Osteoblast (primary cell): ENCODE results near the gene TREM1. TPM values are rescaled to one million over a fixed set of nuclear protein-coding genes. Genes with fewer than 3 reads are reported as not detected.

Experiments
- DNase-seq: peaks from one replicate; pipeline ENCODE4 v3.0.0; 2011; ENCODE audit warnings: low spot score, mixed read lengths; ENCODE audit not compliant: insufficient read length; ENCODE audit errors: missing footprints
- H2AFZ ChIP-seq: 2 replicates; pipeline ENCODE4 v1.6.0; 2011; ENCODE audit warnings: mild to moderate bottlenecking, low read length
- H3K27ac ChIP-seq: 2 replicates; pipeline ENCODE4 v1.5.1; 2011; ENCODE audit warnings: mild to moderate bottlenecking, low read depth, low read length, moderate library complexity
- H3K27me3 ChIP-seq: 2 replicates; pipeline ENCODE4 v1.6.0; 2012; ENCODE audit warnings: mild to moderate bottlenecking, control low read depth, inconsistent platforms, low read length, moderate library complexity; ENCODE audit not compliant: insufficient read depth
- H3K36me3 ChIP-seq: 2 replicates; pipeline ENCODE4 v1.5.1; 2011; ENCODE audit warnings: mild to moderate bottlenecking, low read length, control low read depth, moderate library complexity; ENCODE audit not compliant: insufficient read depth
- H3K4me1 ChIP-seq: 2 replicates; pipeline ENCODE4 v1.5.1; 2011; ENCODE audit warnings: mild to moderate bottlenecking, low read length, control low read depth, moderate library complexity; ENCODE audit not compliant: insufficient read depth
- H3K4me2 ChIP-seq: 2 replicates; pipeline ENCODE4 v1.6.0; 2011; ENCODE audit warnings: mild to moderate bottlenecking, low read length; ENCODE audit not compliant: insufficient read depth
- H3K4me3 ChIP-seq: fragments of 200-600 bp; sonication (generic); 3 replicates; pipeline ENCODE4 v1.5.1; 2012; ENCODE audit warnings: mild to moderate bottlenecking, low read length, inconsistent platforms; ENCODE audit not compliant: insufficient read depth
- H3K79me2 ChIP-seq: 2 replicates; pipeline ENCODE4 v1.6.0; 2012; ENCODE audit warnings: mild to moderate bottlenecking, low read length, control low read depth, inconsistent platforms; ENCODE audit not compliant: insufficient read depth
- H3K9me3 ChIP-seq: 2 replicates; pipeline ENCODE4 v1.5.1; 2011; ENCODE audit warnings: low read depth, low read length, control low read depth
- H4K20me1 ChIP-seq: 2 replicates; pipeline ENCODE4 v1.6.0; 2012; ENCODE audit warnings: mild to moderate bottlenecking, low read length, control low read depth; ENCODE audit not compliant: insufficient read depth
- small RNA-seq: library from RNA; depleted of rRNA; stranded (forward); fragments of <200 nt; gene quantifications from one replicate; pipeline ENCODE3, GENCODE V24; 2012
- total RNA-seq: library from RNA; depleted of rRNA; stranded (reverse); fragments of >200 nt; gene quantifications from 2 replicates; pipeline ENCODE4 v1.2.3, GENCODE V29; 2012
- TF ChIP-seq, protein P1 (sequence below): IDR thresholded peaks from 2 replicates; pipeline ENCODE4 v1.5.1; 2011; ENCODE audit warnings: mild to moderate bottlenecking, low read depth, low read length, moderate library complexity; ENCODE audit errors: extremely low read depth

The TREM1 gene
- total RNA-seq, 1 donor = 0.72 TPM

DNA sequence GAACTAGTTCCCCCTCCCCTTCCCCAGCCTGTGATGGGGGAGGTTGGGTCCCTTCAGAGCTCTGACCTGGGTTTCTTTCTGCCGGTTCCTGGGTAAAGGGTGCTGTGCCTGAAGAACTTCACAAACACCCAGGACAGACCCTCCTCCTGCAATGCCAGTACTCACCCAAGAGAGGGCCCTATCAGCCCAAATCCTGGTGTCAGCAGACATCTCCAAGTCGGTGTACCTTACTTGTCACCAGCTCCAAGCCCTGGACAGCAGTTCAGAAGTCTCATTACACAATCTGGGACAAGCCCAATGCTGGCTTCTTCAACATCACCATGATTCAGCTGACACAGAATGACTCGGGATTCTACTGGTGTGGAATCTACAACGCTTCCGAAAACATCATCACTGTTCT, 57.9 kb downstream of the TREM1 start:
- Histone ChIP-seq H3K27me3 (peaks cover 13% of the 10 kb centered on the region), H3K9me3 (no peaks in the 10 kb centered on the region), H3K27ac (no peak overlapping the region), H3K4me3 (no peak overlapping the region), H3K79me2 (no peaks in the 10 kb centered on the region), H4K20me1 (no peaks in the 10 kb centered on the region), H2AFZ (no peak overlapping the region), H3K4me2 (no peak overlapping the region), H3K36me3 (no peaks in the 10 kb centered on the region), H3K4me1 (no peaks in the 10 kb centered on the region)
- DNase-seq = no peak
- TF ChIP-seq, protein P1, sequence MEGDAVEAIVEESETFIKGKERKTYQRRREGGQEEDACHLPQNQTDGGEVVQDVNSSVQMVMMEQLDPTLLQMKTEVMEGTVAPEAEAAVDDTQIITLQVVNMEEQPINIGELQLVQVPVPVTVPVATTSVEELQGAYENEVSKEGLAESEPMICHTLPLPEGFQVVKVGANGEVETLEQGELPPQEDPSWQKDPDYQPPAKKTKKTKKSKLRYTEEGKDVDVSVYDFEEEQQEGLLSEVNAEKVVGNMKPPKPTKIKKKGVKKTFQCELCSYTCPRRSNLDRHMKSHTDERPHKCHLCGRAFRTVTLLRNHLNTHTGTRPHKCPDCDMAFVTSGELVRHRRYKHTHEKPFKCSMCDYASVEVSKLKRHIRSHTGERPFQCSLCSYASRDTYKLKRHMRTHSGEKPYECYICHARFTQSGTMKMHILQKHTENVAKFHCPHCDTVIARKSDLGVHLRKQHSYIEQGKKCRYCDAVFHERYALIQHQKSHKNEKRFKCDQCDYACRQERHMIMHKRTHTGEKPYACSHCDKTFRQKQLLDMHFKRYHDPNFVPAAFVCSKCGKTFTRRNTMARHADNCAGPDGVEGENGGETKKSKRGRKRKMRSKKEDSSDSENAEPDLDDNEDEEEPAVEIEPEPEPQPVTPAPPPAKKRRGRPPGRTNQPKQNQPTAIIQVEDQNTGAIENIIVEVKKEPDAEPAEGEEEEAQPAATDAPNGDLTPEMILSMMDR = no peak

GRCh38 chr6:41228096-41228495, 58.4 kb downstream of the TREM1 start, which contains the start of gene TREML4:
Gene TREML4 (plus strand): TSS chr6:41228349. CDS start chr6:41228428, 79 bp downstream.
- TF ChIP-seq, protein P1 = no peak
- peaks cover 13% of the 10 kb centered on the region for H3K27me3 ChIP-seq
- no peaks in the 10 kb centered on the region for H3K79me2 ChIP-seq
- H3K4me1 ChIP-seq = no peaks in the 10 kb centered on the region
- no peak within 1 kb of the TSS for H3K27ac ChIP-seq
- H4K20me1 ChIP-seq = no peaks in the 10 kb centered on the region
- H3K4me3 ChIP-seq = no peak within 1 kb of the TSS
- no peak within 1 kb of the TSS for H2AFZ ChIP-seq
- DNase-seq = no peak
- no peak within 1 kb of the TSS for H3K4me2 ChIP-seq
- H3K36me3 ChIP-seq = no peaks in the 10 kb centered on the region
- no peaks in the 10 kb centered on the region for H3K9me3 ChIP-seq

- no peaks in the 10 kb centered on the region for H3K4me1 ChIP-seq
- no peaks in the 10 kb centered on the region for H3K36me3 ChIP-seq
- H3K4me3 ChIP-seq = no peak overlapping the region
- no peak overlapping the region for H3K4me2 ChIP-seq
- H4K20me1 ChIP-seq = no peaks in the 10 kb centered on the region
- no peak overlapping the region for H2AFZ ChIP-seq
- DNase-seq = no peak
- no peaks in the 10 kb centered on the region for H3K9me3 ChIP-seq
- no peak overlapping the region for H3K27ac ChIP-seq
- H3K79me2 ChIP-seq = no peaks in the 10 kb centered on the region
- peaks cover 13% of the 10 kb centered on the region for H3K27me3 ChIP-seq
- TF ChIP-seq, protein P1 = no peak
Measured at GRCh38 chr6:41226752-41227151, 59.7 kb downstream of the TREM1 start.

- H3K79me2 ChIP-seq = no peaks in the 10 kb centered on the region
- TF ChIP-seq, protein P1 = no peak
Measured at GRCh38 chr6:41224800-41225199, 61.7 kb downstream of the TREM1 start.

More at GRCh38 chr6:41224800-41225199, 61.7 kb downstream of the TREM1 start:
- H2AFZ ChIP-seq = no peak overlapping the region
- no peak overlapping the region for H3K4me3 ChIP-seq
- H3K27ac ChIP-seq = no peak overlapping the region
- no peaks in the 10 kb centered on the region for H3K9me3 ChIP-seq
- no peaks in the 10 kb centered on the region for H4K20me1 ChIP-seq
- H3K4me2 ChIP-seq = no peak overlapping the region
- H3K27me3 ChIP-seq = peaks cover 13% of the 10 kb centered on the region
- H3K36me3 ChIP-seq = no peaks in the 10 kb centered on the region
- no peaks in the 10 kb centered on the region for H3K4me1 ChIP-seq
- no peak for DNase-seq

Small RNA genes lying within 50 kb of the gene (small RNA-seq; reads per million reads assigned to genes)
- gene AL391903.2 (not detected), gene AL391903.3 (not detected), gene RNA5SP207 (not detected), gene RNU6-643P (not detected)

Other genes starting within 250 kb of the TREM1 start
- gene UNC5CL, start 247.5 kb downstream of the TREM1 start, total RNA-seq = under 0.01 TPM in 1 of 2 replicates, not detected in the other
- gene TSPO2, start 244.2 kb downstream of the TREM1 start, total RNA-seq = not detected in 2 replicates
- not detected in 2 replicates for gene APOBEC2, start 233.5 kb downstream of the TREM1 start, total RNA-seq
- 7.2 and 7.7 TPM in 2 replicates for gene OARD1, start 214.3 kb downstream of the TREM1 start, total RNA-seq
- gene NFYA, start 213.7 kb downstream of the TREM1 start, total RNA-seq = 8.0 and 9.4 TPM in 2 replicates
- not detected in 2 replicates for gene TREML1, start 132.3 kb downstream of the TREM1 start, total RNA-seq
- gene TREM2, start 123.6 kb downstream of the TREM1 start, total RNA-seq = under 0.01 and 0.59 TPM in 2 replicates
- gene TREML2, start 85.5 kb downstream of the TREM1 start, total RNA-seq = not detected in 2 replicates
- not detected in 2 replicates for gene TREML4, start 58.3 kb downstream of the TREM1 start, total RNA-seq
- gene NCR2, start 48.9 kb upstream of the TREM1 start, total RNA-seq = not detected in 2 replicates